GM19328 (cell line): ENCODE results near the gene OR2B6.
"Not testable (repeated sequence)": the region's sequence is repeated elsewhere in the genome, so short reads cannot be mapped to it uniquely, and the experiment has no call there.

Source experiments
- ATAC-seq: cut with Tn5 transposase; IDR thresholded peaks from one replicate; pipeline ENCODE4 v1.9.1; 2021; ENCODE audit warnings: mild to moderate bottlenecking, moderate library complexity; ENCODE audit not compliant: unreplicated experiment

The OR2B6 gene

GRCh38 chr6:27956941-27957340 lies at the start of gene OR2B6:
Gene OR2B6 (plus strand): TSS chr6:27957241. CDS start chr6:27957241, 0 bp downstream.
- no peak for ATAC-seq

DNA sequence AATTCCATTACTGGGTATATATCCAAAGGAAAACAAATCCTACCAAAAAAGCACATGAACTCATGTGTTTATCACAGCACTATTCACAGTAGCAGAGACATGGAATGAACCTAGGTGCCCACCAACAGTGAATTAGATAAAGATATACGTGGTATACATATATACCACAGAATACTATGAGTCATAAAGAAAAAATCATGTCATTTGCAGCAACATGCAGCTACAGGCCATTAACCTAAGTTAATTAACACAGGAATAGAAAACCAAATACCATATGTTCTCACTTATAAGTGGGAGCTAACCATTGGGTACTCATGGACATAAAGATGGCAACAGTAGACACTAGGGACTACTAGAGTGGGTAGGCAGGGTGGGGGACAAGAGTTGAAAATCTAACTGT lies 49.0 kb upstream of the OR2B6 start:
- ATAC-seq: no peak

DNA sequence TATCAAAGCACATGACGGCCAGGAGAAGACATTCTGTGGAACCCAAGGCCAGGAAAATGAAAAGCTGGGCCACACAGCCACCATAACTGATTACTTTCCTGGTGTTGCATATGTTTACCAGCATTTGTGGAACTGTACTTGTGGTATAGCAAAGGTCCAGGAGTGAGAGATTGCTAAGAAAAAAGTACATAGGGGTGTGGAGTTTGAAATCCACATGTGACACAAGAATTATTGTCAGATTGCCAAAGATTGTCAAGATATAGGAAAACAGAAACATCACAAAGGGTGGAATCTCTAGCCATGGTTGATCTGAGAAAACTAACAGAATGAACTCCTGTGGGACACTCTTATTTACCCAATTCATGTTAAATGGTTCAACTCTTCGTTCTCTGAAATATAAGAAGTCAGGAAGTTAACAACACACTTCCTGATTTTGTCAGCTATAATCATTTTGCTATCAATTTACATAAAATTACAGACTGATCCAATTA lies 45.0 kb upstream of the OR2B6 start, which contains the start of gene OR2B2:
Gene OR2B2 (minus strand): TSS at position 441 of the 491 bp plus-strand sequence. CDS start 77 bp downstream, at position 364.
- ATAC-seq: no peak

- no peak for ATAC-seq
Observed at GRCh38 chr6:27922949-27923348, 34.1 kb upstream of the OR2B6 start.

GRCh38 chr6:27924179-27924578 lies 32.9 kb upstream of the OR2B6 start:
- no peak for ATAC-seq

GRCh38 chr6:27928041-27928440 lies 29.0 kb upstream of the OR2B6 start:
- ATAC-seq: not testable (repeated sequence)

GRCh38 chr6:27929930-27930329 lies 27.1 kb upstream of the OR2B6 start:
- ATAC-seq: not testable (repeated sequence)

- no peak for ATAC-seq
Observed at GRCh38 chr6:27931209-27931608, 25.8 kb upstream of the OR2B6 start.

GRCh38 chr6:27940766-27941165 lies 16.3 kb upstream of the OR2B6 start:
- no peak for ATAC-seq

GRCh38 chr6:27943072-27943471 lies 14.0 kb upstream of the OR2B6 start:
- not testable (repeated sequence) for ATAC-seq

DNA sequence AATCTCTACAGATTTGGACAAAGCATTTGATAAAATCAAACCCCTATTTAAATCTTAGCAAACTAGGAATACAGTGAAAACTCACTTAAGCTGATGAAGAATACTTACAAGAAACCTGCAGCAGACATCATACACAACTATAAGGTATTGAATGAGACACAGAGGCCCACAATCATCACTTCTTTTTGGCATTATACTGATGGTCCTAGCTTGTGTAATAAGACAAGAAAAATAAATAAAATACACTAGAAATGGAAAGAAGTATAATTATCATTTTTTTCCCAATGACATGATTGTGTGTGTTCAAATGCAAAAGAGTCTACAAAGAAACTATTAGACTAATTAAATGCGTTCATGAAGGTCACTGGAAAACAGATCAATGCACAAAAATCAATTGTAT lies 8.8 kb upstream of the OR2B6 start:
- no peak for ATAC-seq

DNA sequence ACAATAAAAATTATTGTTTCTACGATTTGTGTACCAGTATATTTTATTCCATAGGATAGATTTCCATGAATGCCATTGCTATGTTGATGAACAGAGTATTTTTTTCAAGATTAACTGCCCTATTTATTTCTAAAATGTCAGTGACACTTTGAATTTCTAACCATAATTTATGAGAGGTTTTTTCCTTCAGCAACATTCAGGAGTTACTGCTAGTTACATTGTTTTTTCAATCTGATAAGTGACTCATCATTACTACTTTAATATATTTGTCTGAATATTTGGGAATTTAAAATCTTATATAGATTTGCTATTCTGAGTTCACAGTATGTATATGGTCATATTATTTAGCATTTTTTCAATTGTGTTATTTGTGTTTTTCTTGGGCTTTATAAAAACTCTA lies 6.0 kb upstream of the OR2B6 start:
- no peak for ATAC-seq

DNA sequence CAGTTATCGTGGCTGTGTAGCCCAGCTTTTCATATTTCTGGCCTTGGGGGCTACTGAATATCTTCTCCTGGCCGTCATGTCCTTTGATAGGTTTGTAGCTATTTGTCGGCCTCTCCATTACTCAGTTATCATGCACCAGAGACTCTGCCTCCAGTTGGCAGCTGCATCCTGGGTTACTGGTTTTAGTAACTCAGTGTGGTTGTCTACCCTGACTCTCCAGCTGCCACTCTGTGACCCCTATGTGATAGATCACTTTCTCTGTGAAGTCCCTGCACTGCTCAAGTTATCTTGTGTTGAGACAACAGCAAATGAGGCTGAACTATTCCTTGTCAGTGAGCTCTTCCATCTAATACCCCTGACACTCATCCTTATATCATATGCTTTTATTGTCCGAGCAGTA lies 475 bp downstream of the OR2B6 start:
- no peak for ATAC-seq

DNA sequence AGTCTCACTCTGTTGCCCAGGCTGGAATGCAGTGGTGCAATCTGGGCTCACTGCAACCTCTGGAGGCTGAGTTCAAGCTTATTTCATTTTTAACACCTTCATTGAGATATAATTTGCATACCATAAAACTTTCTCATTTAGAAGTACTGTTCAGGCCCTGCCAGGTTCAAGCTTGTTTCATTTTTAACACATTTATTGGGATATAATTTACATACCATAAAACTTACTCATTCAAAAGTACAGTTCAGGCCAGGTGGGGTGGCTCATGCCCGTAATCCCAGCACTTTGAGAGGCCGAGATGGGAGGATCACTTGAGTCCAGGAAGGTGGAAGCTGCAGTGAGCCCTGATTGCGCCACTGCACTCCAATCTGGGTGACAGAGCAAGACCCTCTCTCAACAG lies 5.5 kb downstream of the OR2B6 start:
- ATAC-seq: no peak

GRCh38 chr6:27966044-27966443 lies 9.0 kb downstream of the OR2B6 start:
- no peak for ATAC-seq

GRCh38 chr6:27966816-27967426 lies 9.9 kb downstream of the OR2B6 start:
- ATAC-seq: no peak

GRCh38 chr6:27970444-27970843 lies 13.4 kb downstream of the OR2B6 start:
- ATAC-seq: no peak

DNA sequence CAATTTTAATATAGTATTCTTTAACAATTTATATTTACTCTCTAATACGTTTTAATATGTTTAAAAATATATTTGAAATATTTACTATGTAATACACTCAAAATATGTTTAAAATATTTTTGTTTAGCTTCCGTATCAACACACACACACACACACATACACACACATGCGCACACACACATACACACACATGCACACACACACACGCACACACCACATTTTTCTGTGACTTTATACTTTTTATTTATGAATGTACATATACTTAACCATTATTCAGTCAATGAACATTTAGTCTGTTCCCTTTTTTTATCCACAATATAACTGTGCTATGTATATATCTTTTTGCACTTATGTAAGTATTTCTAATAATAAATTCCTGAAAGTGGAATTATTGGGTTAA lies 15.7 kb downstream of the OR2B6 start:
- ATAC-seq: no peak

DNA sequence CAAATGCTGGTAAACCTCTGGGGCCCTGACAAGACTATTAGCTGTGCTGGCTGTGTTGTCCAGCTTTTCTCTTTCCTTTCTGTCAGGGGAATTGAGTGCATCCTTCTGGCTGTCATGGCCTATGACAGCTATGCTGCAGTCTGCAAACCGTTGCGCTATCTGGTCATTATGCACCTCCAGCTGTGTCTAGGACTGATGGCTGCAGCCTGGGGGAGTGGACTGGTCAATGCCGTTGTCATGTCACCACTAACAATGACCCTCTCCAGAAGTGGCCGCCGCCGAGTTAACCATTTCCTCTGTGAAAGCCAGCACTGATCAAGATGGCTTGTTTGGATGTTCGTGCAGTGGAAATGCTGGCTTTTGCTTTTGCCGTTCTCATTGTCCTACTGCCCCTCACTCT lies 20.3 kb downstream of the OR2B6 start:
- ATAC-seq: no peak

- ATAC-seq: no peak
Observed at GRCh38 chr6:27978705-27979104, 21.7 kb downstream of the OR2B6 start.

DNA sequence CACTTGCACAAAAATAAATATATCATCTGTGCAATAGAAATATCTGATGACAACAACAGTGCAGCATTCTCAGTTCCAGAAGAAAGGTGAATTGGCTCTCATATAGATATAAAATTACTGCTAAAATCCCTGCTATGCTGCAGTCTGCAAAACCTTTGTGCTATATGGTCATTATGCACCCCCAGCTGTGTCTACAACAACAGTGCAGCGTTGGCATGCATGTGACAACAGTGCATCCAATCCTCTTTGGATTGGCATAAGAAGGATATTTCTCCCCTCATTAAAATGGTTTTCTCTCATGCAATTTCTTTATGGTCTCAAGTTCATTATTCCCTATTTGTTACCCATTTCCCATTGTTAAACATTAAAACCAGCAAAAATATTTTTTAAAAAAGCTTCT lies 23.1 kb downstream of the OR2B6 start:
- ATAC-seq: no peak

GRCh38 chr6:27986928-27987725 lies 30.1 kb downstream of the OR2B6 start:
- no peak for ATAC-seq
